Endodermal cell (in vitro differentiated cells): ENCODE measurements around the gene BLACAT1. TPM values are rescaled to one million over a fixed set of nuclear protein-coding genes. Genes with fewer than 3 reads are reported as not detected.

Experiments
- DNase-seq: peaks from one replicate; pipeline ENCODE4 v3.0.0-alpha.2; 2017
- H3K27ac ChIP-seq: 2 replicates; pipeline ENCODE4 v1.5.1; 2013; ENCODE audit warnings: mild to moderate bottlenecking, low read depth, low read length, moderate library complexity
- H3K27me3 ChIP-seq: 2 replicates; pipeline ENCODE4 v1.6.1; 2013; ENCODE audit warnings: mild to moderate bottlenecking, low read length, moderate library complexity; ENCODE audit not compliant: insufficient read depth, control insufficient read depth, poor library complexity, severe bottlenecking
- H3K36me3 ChIP-seq: 2 replicates; pipeline ENCODE4 v1.7.0; 2013; ENCODE audit warnings: mild to moderate bottlenecking, low read length, moderate library complexity; ENCODE audit not compliant: control insufficient read depth, insufficient read depth
- H3K4me1 ChIP-seq: one replicate; pipeline ENCODE4 v1.7.0; 2013; ENCODE audit warnings: low read length; ENCODE audit not compliant: control insufficient read depth, insufficient read depth
- H3K4me3 ChIP-seq: 2 replicates; pipeline ENCODE4 v1.5.1; 2013; ENCODE audit warnings: mild to moderate bottlenecking, low read length, moderate library complexity
- H3K9ac ChIP-seq: 2 replicates; pipeline ENCODE4 v1.6.1; 2013; ENCODE audit warnings: mild to moderate bottlenecking, low read length, moderate library complexity; ENCODE audit not compliant: poor library complexity, severe bottlenecking; ENCODE audit errors: extremely low read depth
- H3K9me3 ChIP-seq: 2 replicates; pipeline ENCODE4 v1.6.1; 2013; ENCODE audit warnings: mild to moderate bottlenecking, low read length, moderate library complexity; ENCODE audit not compliant: control insufficient read depth
- H3K27ac Mint-ChIP-seq: 2 replicates; pipeline ENCODE4 v1.8.0; 2020; ENCODE audit warnings: mixed read lengths
- H3K27me3 Mint-ChIP-seq: 2 replicates; pipeline ENCODE4 v1.8.0; 2021; ENCODE audit warnings: mild to moderate bottlenecking, mixed read lengths; ENCODE audit not compliant: insufficient read depth
- H3K36me3 Mint-ChIP-seq: 2 replicates; pipeline ENCODE4 v1.8.0; 2020; ENCODE audit warnings: low read depth, mixed read lengths
- H3K4me1 Mint-ChIP-seq: 2 replicates; pipeline ENCODE4 v1.8.0; 2020; ENCODE audit warnings: mixed read lengths
- H3K4me3 Mint-ChIP-seq: 2 replicates; pipeline ENCODE4 v1.8.0; 2020; ENCODE audit warnings: mild to moderate bottlenecking, moderate library complexity, mixed read lengths
- H3K9me3 Mint-ChIP-seq: 2 replicates; pipeline ENCODE4 v1.8.0; 2020; ENCODE audit warnings: mild to moderate bottlenecking, mixed read lengths
- WGBS, 2 experiments: methylation state at CpG; one replicate each; pipeline versions ENCODE4 v1.1.5 to v1.1.7; 2013; ENCODE audit warnings: missing lambda C conversion rate in 2 of 2, mixed read lengths in 1 of 2; ENCODE audit not compliant: insufficient coverage in 1 of 2, insufficient read length in 1 of 2; 5-methylcytosine and 5-hydroxymethylcytosine counted together
- total RNA-seq, 2 donors: library from RNA; stranded (reverse); fragmentation: NEBNext Ultra II Directional in 1 of 2; extraction: Animal tissue kit (Norgen Biotek cat#: 25700) in 1 of 2; gene quantifications; 2 replicates in 1 of 2; 3 replicates in 1 of 2; pipeline ENCODE4 v1.2.1, GENCODE V29; 2021
- TF ChIP-seq, protein P1 (sequence below): fragments of 200-600 bp; sonication (generic); conservative IDR thresholded peaks from 2 replicates; pipeline ENCODE4 v1.5.0; 2021; ENCODE audit warnings: antibody characterized with exemption, mild to moderate bottlenecking

Gene BLACAT1
- total RNA-seq, 2 donors from 2014 or later, result 7.4 to 7.6 TPM

DNA sequence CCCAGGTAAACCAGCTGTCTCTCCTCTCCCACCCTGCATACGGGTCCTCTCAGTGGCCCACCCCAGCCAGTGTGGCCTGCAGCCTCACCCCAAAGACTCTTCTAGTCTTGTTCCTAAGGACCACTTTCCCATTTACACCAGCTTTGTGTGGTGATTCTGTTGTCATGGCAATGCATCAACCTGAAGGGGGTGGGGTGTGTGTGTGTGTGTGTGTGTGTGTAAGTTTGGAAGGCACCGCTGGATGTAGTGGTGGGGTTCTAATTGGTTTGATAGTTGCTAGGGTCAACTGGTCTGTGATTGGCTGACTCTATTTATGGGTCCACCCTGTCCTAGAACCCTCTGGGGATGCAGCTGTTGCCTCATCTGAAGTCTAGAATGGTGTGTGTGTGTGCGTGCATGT, 43.9 kb upstream of the BLACAT1 start:
- no peak overlapping the region for H3K27ac Mint-ChIP-seq
- no peak overlapping the region for H3K9ac ChIP-seq
- TF ChIP-seq, protein P1, sequence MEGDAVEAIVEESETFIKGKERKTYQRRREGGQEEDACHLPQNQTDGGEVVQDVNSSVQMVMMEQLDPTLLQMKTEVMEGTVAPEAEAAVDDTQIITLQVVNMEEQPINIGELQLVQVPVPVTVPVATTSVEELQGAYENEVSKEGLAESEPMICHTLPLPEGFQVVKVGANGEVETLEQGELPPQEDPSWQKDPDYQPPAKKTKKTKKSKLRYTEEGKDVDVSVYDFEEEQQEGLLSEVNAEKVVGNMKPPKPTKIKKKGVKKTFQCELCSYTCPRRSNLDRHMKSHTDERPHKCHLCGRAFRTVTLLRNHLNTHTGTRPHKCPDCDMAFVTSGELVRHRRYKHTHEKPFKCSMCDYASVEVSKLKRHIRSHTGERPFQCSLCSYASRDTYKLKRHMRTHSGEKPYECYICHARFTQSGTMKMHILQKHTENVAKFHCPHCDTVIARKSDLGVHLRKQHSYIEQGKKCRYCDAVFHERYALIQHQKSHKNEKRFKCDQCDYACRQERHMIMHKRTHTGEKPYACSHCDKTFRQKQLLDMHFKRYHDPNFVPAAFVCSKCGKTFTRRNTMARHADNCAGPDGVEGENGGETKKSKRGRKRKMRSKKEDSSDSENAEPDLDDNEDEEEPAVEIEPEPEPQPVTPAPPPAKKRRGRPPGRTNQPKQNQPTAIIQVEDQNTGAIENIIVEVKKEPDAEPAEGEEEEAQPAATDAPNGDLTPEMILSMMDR, result no peak
- no peak for DNase-seq
- no peaks in the 10 kb centered on the region for H3K9me3 ChIP-seq
- H3K36me3 ChIP-seq, result no peaks in the 10 kb centered on the region
- H3K27me3 ChIP-seq, result no peaks in the 10 kb centered on the region
- H3K27ac ChIP-seq, result no peak overlapping the region
- 82% methylated on average over 3 of the region's 3 CpGs; no CpG with 5 or more reads in 1 of the 2 experiments for WGBS, 2 experiments
- no peaks in the 10 kb centered on the region for H3K36me3 Mint-ChIP-seq
- H3K4me1 ChIP-seq, result peaks cover 35% of the 10 kb centered on the region
- no peak overlapping the region for H3K4me3 Mint-ChIP-seq
- peaks cover 54% of the 10 kb centered on the region for H3K4me1 Mint-ChIP-seq
- no peaks in the 10 kb centered on the region for H3K9me3 Mint-ChIP-seq
- H3K4me3 ChIP-seq, result no peak overlapping the region
- peaks cover 2% of the 10 kb centered on the region for H3K27me3 Mint-ChIP-seq

DNA sequence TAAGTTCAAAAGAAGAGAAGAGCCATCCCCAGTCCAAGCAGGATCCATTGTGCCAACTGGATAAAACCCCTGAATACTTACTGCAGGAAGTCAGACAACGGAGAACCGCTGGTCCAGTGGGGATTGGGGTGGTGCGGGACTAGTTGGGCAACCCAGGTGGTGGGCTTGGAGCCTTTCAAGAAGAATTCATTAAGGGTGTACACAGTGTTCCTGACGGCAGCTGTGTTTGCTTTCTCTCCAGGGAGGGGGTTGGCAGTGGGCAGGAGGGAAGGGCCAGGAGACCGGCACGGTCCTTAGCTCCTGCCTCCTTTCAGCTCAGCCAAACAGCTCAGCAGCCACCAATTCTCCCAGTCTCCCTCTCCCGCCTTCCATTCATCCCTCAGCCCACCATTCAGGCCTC, 41.5 kb upstream of the BLACAT1 start:
- H3K27ac Mint-ChIP-seq, result no peak overlapping the region
- Histone ChIP-seq H3K9ac (no peak overlapping the region), H3K27ac (no peak overlapping the region), H3K4me3 (no peak overlapping the region), H3K36me3 (no peaks in the 10 kb centered on the region), H3K9me3 (no peaks in the 10 kb centered on the region), H3K4me1 (peaks cover 42% of the 10 kb centered on the region), H3K27me3 (no peaks in the 10 kb centered on the region)
- H3K9me3 Mint-ChIP-seq, result no peaks in the 10 kb centered on the region
- no peak for DNase-seq
- peaks cover 46% of the 10 kb centered on the region for H3K4me1 Mint-ChIP-seq
- WGBS, 2 experiments, result 74 to 93% methylated on average over 5 to 7 of the region's 7 CpGs
- H3K27me3 Mint-ChIP-seq, result peaks cover 6% of the 10 kb centered on the region
- H3K4me3 Mint-ChIP-seq, result no peak overlapping the region
- TF ChIP-seq, protein P1, result no peak
- H3K36me3 Mint-ChIP-seq, result no peaks in the 10 kb centered on the region

DNA sequence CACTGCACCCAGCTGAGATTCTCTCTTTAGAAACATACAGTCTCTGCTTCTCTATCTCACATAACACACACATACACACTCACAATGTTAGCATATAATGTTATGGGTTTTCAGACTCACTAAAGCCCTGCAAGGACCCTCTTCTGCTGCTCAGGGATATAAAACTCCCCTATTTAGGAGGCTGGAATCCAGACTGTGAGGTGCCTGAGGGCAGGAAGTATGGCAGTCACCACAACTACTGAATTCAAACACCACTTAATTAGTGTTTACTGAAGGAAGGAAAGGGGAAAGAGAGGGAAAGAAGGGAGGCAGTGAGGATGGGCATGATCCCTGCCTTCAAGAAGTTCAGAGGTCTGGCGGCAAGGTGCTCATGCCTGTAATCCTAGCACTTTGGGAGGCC, 40.8 kb upstream of the BLACAT1 start:
- Mint-ChIP-seq H3K27me3 (peaks cover 6% of the 10 kb centered on the region), H3K9me3 (no peaks in the 10 kb centered on the region), H3K27ac (no peak overlapping the region), H3K4me3 (no peak overlapping the region), H3K4me1 (peaks cover 47% of the 10 kb centered on the region), H3K36me3 (no peaks in the 10 kb centered on the region)
- H3K9ac ChIP-seq, result no peak overlapping the region
- no peak overlapping the region for H3K27ac ChIP-seq
- DNase-seq, result no peak
- 94 to 100% methylated on average over 1 of the region's 1 CpG for WGBS, 2 experiments
- no peak overlapping the region for H3K4me3 ChIP-seq
- no peaks in the 10 kb centered on the region for H3K36me3 ChIP-seq
- TF ChIP-seq, protein P1, result no peak
- no peaks in the 10 kb centered on the region for H3K27me3 ChIP-seq
- H3K4me1 ChIP-seq, result peaks cover 39% of the 10 kb centered on the region
- H3K9me3 ChIP-seq, result no peaks in the 10 kb centered on the region
